Esophagus mucosa (tissue), 1 donor: Measurements from ENCODE around the gene ZNF609. TPM values are rescaled to one million over a fixed set of nuclear protein-coding genes. Genes with fewer than 3 reads are reported as not detected.

ENCODE experiments used
- ATAC-seq: fragments of 200-7000 bp; cut with Tn5 transposase; one replicate; pipeline ENCODE4 v1.9.1; 2020
- total RNA-seq: library from RNA; stranded (reverse); gene quantifications from one replicate; pipeline ENCODE4 v1.2.4, GENCODE V29; 2023
- donor health status: DM: yes; HTN: yes; CAD: no.

The ZNF609 gene
- total RNA-seq, 1 donor from 2014 or later: 17.9 TPM

- ATAC-seq: no peak
Observed at GRCh38 chr15:64698823-64699222, 238.4 kb downstream of the ZNF609 start.

- peak; percentile 71 for ATAC-seq
Observed at GRCh38 chr15:64699751-64700388, 239.5 kb downstream of the ZNF609 start.

GRCh38 chr15:64701051-64701450, 240.7 kb downstream of the ZNF609 start:
- ATAC-seq: no peak

GRCh38 chr15:64701482-64702184, 241.3 kb downstream of the ZNF609 start:
- ATAC-seq: no peak

GRCh38 chr15:64702816-64703631, 242.6 kb downstream of the ZNF609 start:
- peak; percentile 94 for ATAC-seq

GRCh38 chr15:64703632-64703959, 243.2 kb downstream of the ZNF609 start:
- ATAC-seq: peak; percentile 2

- ATAC-seq: no peak
Observed at GRCh38 chr15:64705006-64705405, 244.6 kb downstream of the ZNF609 start.

GRCh38 chr15:64706011-64706911, 245.9 kb downstream of the ZNF609 start:
- ATAC-seq: no peak

- no peak for ATAC-seq
Observed at GRCh38 chr15:64710676-64711428, 250.5 kb downstream of the ZNF609 start.

GRCh38 chr15:64712353-64712752, 252.0 kb downstream of the ZNF609 start:
- no peak for ATAC-seq

GRCh38 chr15:64713592-64713991, 253.2 kb downstream of the ZNF609 start:
- ATAC-seq: no peak

- ATAC-seq: no peak
Observed at GRCh38 chr15:64716452-64716851, 256.1 kb downstream of the ZNF609 start.

GRCh38 chr15:64717130-64717529, 256.8 kb downstream of the ZNF609 start:
- no peak for ATAC-seq

- ATAC-seq: peak; percentile 29
Observed at GRCh38 chr15:64717735-64718495, 257.5 kb downstream of the ZNF609 start.

- no peak for ATAC-seq
Observed at GRCh38 chr15:64720188-64720587, 259.8 kb downstream of the ZNF609 start.

- no peak for ATAC-seq
Observed at GRCh38 chr15:64730151-64730550, 269.8 kb downstream of the ZNF609 start.

GRCh38 chr15:64731012-64731804, 270.8 kb downstream of the ZNF609 start:
- peak; percentile 90 for ATAC-seq

GRCh38 chr15:64731805-64732151, 271.4 kb downstream of the ZNF609 start:
- ATAC-seq: no peak

GRCh38 chr15:64732156-64732860, 271.9 kb downstream of the ZNF609 start:
- ATAC-seq: no peak
